Measurements from ENCODE around the gene MAPK11.

The MAPK11 gene

DNA sequence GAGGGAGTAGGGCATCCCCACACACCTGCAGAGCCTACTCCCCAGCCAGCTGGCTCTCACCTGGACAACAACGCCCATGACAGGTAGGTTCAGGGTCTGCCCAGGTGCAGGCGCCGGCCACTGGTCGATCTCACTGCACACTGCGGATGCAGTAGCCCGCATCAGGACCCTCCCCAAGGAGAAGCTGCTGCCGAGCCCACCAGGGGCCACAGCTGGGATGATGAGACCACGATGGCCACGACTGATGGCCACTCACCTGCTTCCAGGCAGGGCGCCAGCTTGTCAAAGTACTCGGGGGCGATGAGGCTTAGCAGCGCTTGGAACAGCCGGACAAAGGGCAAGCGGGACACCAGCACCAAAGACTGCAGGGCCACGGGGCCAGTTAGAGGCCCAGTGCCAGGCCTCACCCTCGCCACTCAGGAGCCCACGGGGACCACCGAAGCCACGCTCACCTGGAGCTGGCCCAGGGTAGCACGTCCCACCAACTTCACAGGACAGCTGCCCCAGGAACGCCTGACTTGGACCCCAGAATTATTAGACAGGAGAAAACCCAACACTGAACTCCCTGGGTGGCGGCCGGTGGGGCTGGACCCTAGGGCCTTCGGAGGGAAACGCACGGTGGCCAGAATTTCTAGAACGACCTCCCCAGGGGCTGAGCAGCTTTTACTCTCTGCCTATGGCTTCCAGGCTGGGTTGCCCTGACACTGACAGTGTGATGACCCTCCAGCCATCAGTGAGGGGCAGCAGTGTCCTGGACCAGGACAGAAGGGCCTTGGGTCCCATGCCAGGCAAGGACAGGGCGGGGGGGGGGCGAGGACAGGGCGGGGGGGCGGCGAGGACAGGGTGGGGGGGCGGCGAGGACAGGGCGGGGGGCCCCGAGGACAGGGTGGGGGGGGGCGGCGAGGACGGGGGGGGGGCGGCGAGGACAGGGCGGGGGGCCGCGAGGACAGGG lies 46.2 kb upstream of the MAPK11 start:
- Histone ChIP-seq H3K4me1 (ENCODE audit: insufficient read depth, low read length) (peaks cover 4% of the 10 kb centered on the region; the same call in 1 of the 2 replicates), H4K20me1 (ENCODE audit: insufficient read depth, low read length) (peaks cover 11% of the 10 kb centered on the region; the same call in 1 of the 2 replicates)

GRCh38 chr22:50315289-50316113 lies 45.3 kb upstream of the MAPK11 start:
- Histone ChIP-seq H3K79me2 (ENCODE audit: insufficient read depth, low read length) (no peaks in the 10 kb centered on the region), H3K4me3 (ENCODE audit: low read depth in 1 of 2, low read length in 2 of 2) (no peak overlapping the region), H3K27ac (ENCODE audit: low read length) (no peak overlapping the region), H3K36me3 (ENCODE audit: insufficient read depth, low read length) (no peaks in the 10 kb centered on the region), H3K9me3 (ENCODE audit: insufficient read depth, low read length, severe bottlenecking) (no peaks in the 10 kb centered on the region), H3K27me3 (ENCODE audit: insufficient read depth, low read length, poor library complexity) (peaks cover 12% of the 10 kb centered on the region), H2AFZ (ENCODE audit: low read depth, low read length) (no peak overlapping the region), H3K4me2 (ENCODE audit: insufficient read depth, low read length) (no peak overlapping the region), H4K20me1 (ENCODE audit: insufficient read depth, low read length) (peaks cover 14% of the 10 kb centered on the region; the same call in 1 of the 2 replicates), H3K9ac (ENCODE audit: low read depth, low read length) (no peak overlapping the region), H3K4me1 (ENCODE audit: insufficient read depth, low read length) (peaks cover 4% of the 10 kb centered on the region; the same call in 1 of the 2 replicates)
- ATAC-seq (ENCODE audit: insufficient read depth, low read depth): no peak; the same call in 2 of the 3 replicates
- DNase-seq: no peak
- TF ChIP-seq CTCF (IDR thresholded peaks at IDR 0.05; ENCODE audit: borderline replicate concordance, extremely low read depth, low read length, poor library complexity, severe bottlenecking) (no peak), EZH2 (IDR thresholded peaks at IDR 0.05; ENCODE audit: borderline replicate concordance, low read depth, low read length, severe bottlenecking) (no peak)

More for the DNA sequence above, 46.2 kb upstream of the MAPK11 start:
- ATAC-seq (ENCODE audit: insufficient read depth, low read depth) (no peak), DNase-seq (no peak)
- peaks cover 12% of the 10 kb centered on the region for H3K27me3 ChIP-seq (ENCODE audit: insufficient read depth, low read length, poor library complexity)
- H3K36me3 ChIP-seq (ENCODE audit: insufficient read depth, low read length): no peaks in the 10 kb centered on the region
- H3K27ac ChIP-seq (ENCODE audit: low read length): no peak overlapping the region
- no peaks in the 10 kb centered on the region for H3K9me3 ChIP-seq (ENCODE audit: insufficient read depth, low read length, severe bottlenecking)
- no peaks in the 10 kb centered on the region for H3K79me2 ChIP-seq (ENCODE audit: insufficient read depth, low read length)
- H3K9ac ChIP-seq (ENCODE audit: low read depth, low read length): no peak overlapping the region
- H2AFZ ChIP-seq (ENCODE audit: low read depth, low read length): no peak overlapping the region
- TF ChIP-seq CTCF (IDR thresholded peaks at IDR 0.05; ENCODE audit: borderline replicate concordance, extremely low read depth, low read length, poor library complexity, severe bottlenecking) (no peak), EZH2 (IDR thresholded peaks at IDR 0.05; ENCODE audit: borderline replicate concordance, low read depth, low read length, severe bottlenecking) (no peak)
- H3K4me3 ChIP-seq (ENCODE audit: low read depth in 1 of 2, low read length in 2 of 2): no peak overlapping the region
- H3K4me2 ChIP-seq (ENCODE audit: insufficient read depth, low read length): no peak overlapping the region

DNA sequence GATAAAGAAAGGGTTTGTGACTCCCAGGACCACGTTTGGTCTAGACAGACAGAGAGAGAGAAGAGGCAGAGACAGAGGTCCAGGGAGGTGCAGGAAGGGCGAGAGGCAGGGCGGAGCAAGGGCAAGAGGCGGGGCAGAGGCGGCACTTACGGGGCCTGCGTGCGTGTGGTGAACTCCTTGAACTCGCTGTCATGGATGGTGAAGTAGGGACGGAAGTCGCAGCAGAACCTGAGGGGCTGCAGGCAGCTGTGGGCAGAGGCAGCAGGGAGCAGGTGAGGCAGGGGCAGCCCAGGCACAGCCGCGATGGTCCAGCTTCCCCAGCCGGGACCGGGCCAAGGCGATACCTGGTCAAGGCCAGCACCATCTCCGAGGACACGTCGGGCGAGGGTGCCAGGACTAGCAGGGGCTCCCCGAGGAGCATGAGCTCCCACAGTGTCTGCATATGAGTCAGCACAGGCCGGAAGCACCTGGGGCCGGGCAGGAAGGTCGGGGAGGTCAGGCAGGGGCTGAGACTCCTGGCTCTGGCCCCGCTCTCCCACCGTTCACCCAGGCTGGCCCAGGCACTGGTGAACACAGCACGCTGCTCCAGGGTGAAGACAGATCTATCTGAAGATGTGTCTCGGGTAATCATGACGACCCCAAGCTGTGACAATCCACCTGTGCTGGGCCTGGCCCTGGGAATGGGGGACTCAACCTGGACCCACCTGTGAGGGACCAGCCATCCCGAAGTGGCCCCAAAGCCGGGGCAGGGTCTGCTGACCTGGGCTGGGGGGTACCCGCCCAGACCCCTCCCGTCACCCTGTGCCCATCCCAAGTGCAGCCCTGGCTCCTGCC lies 44.5 kb upstream of the MAPK11 start:
- Histone ChIP-seq H3K9ac (ENCODE audit: low read depth, low read length) (no peak overlapping the region), H3K4me3 (ENCODE audit: low read depth in 1 of 2, low read length in 2 of 2) (no peak overlapping the region; a peak in 1 of 4 replicates)
- DNase-seq: peak; percentile 35

More for the DNA sequence above, 44.5 kb upstream of the MAPK11 start:
- Histone ChIP-seq H3K27ac (ENCODE audit: low read length) (no peak overlapping the region), H3K79me2 (ENCODE audit: insufficient read depth, low read length) (no peaks in the 10 kb centered on the region), H2AFZ (ENCODE audit: low read depth, low read length) (peak overlapping the region; percentile 62; the same call in 1 of the 2 replicates), H4K20me1 (ENCODE audit: insufficient read depth, low read length) (peaks cover 14% of the 10 kb centered on the region; the same call in 1 of the 2 replicates), H3K4me1 (ENCODE audit: insufficient read depth, low read length) (peaks cover 4% of the 10 kb centered on the region; the same call in 1 of the 2 replicates), H3K9me3 (ENCODE audit: insufficient read depth, low read length, severe bottlenecking) (no peaks in the 10 kb centered on the region), H3K4me2 (ENCODE audit: insufficient read depth, low read length) (peak overlapping the region; percentile 41; the same call in 1 of the 2 replicates), H3K36me3 (ENCODE audit: insufficient read depth, low read length) (no peaks in the 10 kb centered on the region), H3K27me3 (ENCODE audit: insufficient read depth, low read length, poor library complexity) (peaks cover 12% of the 10 kb centered on the region)
- peak; percentile 60; the same call in 2 of the 3 replicates for ATAC-seq (ENCODE audit: insufficient read depth, low read depth)
- no peak for TF ChIP-seq EZH2 (IDR thresholded peaks at IDR 0.05; ENCODE audit: borderline replicate concordance, low read depth, low read length, severe bottlenecking)
- TF ChIP-seq CTCF (IDR thresholded peaks at IDR 0.05; ENCODE audit: borderline replicate concordance, extremely low read depth, low read length, poor library complexity, severe bottlenecking): no peak

Measured in DND-41 (cell line).